Measurements from ENCODE around the gene PRICKLE1.
"Not testable (repeated sequence)": the region's sequence is repeated elsewhere in the genome, so short reads cannot be mapped to it uniquely, and the experiment has no call there.

PRICKLE1 gene

GRCh38 chr12:42557586-42558172 is 31.9 kb downstream of the PRICKLE1 start:
- DNase-seq: no peak

GRCh38 chr12:42556917-42557316 is 32.6 kb downstream of the PRICKLE1 start:
- no peak for DNase-seq

- DNase-seq: no peak
These were observed 36.7 kb downstream of the PRICKLE1 start for GRCh38 chr12:42552822-42553221.

DNA sequence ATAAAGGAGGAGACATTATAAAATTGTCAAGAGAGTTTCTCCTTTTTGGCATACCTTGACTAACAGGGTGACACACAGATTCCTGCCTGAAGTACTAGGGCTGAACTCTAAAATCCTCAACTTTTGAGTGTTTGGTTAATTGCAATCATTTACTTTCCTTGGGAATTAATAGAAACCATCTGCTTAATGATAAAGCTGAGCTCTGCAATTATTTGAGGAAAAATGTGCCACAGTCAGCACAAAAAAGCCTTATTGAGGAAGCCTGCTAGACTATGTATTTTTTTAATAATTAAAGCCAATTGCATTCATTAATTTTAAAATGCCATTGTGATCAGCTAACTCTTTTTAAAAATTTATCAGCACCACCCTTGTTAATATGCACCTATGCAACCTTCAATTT is 38.7 kb downstream of the PRICKLE1 start:
- no peak for DNase-seq

DNA sequence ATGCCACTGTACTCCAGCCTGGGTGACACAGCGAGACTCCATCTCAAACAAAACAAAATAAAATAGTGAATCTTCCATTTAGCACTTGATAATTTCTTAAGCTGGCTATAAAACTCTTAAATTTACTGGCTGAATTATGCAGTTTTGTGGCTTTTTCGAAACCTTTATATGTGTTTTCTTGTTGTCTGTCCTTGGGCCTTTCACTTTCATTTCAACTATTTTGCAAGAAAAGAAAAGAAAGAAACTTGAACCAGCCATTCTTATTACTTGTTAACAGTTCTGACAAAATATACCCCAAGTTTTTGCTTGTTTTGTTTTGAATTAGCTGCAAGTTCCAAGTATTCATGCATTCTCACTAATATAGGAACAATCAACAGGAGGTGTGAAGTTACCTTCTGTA is 42.8 kb downstream of the PRICKLE1 start:
- DNase-seq: no peak

DNA sequence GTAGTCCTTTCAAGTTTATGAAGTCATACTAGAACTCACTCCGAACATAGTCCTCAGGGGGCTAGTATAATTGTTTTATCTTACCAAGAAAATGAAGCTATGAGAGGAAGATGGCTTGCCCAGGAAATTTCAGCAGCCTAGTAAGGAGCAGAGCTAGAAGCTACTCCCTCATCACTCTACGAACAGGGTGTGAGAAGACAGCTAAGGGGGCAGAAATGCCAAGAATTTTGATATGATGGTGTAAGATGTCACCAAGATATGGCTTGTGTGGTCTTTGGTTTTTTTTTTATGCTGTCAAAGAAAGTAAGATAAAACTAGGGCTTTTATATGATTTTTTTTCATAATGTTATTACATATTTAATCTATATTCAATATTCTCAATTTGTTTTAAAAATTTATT is 47.6 kb downstream of the PRICKLE1 start:
- no peak for DNase-seq

DNA sequence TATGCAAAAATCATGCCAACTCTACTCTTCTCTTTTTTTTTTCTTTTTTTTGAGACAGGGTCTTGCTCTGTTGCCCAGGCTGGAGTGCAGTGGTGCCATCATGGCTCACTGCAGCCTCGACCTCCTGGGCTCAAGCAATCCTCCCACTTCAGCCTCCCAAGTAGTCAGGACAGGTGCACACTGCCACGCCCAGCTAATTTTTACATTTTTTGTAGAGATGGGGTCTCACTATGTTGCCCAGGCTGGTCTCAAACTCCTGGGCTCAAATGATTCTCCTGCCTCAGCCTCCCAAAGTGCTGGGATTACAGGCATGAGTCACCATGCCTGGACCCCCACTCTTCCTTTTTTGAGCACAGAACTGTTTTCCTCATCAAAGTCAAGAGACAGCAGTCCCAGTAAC is 48.2 kb downstream of the PRICKLE1 start:
- not testable (repeated sequence) for DNase-seq

DNA sequence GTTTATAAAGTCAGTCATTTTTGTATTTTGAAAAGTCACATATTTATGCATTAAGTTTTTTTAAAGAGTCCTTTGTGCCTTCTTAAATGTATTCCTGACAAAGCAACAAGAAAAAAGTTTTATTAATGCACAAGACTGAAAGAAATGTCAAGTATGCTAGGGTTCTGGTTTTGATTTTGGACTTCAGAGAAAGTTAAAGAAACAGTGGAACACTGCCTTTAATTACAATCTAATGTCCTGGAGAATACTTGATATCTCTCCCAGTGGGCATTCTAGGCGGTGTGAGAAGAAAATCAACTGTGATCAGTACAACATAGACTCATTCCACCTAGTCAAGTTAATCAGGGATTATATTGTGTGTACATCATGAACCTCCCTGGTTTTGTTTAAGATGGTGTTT is 49.9 kb downstream of the PRICKLE1 start:
- no peak for DNase-seq

DNA sequence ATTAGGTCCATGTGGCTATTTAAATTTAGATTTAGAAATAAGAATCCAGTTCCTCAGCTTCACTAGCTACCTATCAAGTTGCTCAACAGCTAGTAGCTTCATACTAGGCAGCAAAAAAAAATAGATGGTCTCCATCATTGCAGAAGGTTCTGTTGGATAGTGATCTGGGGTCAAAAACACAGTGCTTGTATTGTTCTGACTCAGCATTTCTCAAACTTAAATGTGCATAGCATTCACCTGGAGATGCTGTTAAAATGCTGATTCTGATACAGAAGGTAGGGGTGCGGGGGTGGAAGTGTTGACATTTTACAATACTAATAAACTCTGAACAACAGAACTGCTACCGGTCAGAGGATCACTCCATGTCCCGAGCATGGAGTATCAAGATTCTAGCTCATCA is 51.3 kb downstream of the PRICKLE1 start:
- no peak for DNase-seq

DNA sequence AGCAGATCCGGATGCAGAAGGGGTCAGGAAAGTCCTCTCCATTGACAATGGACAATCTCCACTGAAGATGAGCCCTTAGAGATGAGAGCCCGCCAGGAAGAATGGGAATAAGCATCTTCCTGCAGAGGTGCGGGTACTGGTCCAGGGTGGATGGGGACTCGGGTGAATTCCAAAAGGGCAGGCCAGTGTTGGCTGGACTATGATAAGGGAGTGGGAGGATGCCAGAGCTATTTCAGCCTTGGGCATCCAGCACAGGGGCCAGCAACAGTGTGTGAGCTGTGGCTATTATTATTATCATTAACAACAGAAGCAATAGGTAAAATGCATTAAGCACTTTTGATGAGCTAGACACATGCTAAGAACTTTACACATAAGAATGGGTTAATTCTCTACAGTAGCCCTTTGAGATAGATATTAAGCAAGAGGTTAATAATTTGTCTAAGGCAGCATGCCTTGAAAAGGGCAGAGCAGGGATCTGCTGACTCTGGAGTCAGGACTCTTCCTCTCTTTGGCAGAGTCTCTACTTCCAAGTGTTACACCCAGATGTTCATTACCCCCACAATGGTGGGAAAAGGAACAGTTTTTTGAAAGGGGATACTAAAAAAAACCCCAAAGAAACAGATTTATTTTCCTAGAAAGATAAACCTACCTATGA is 55.2 kb downstream of the PRICKLE1 start:
- no peak for DNase-seq

- DNase-seq: no peak
These were observed 59.3 kb downstream of the PRICKLE1 start for GRCh38 chr12:42530284-42530683.

- no peak for DNase-seq
These were observed 64.1 kb downstream of the PRICKLE1 start for GRCh38 chr12:42525444-42525843.

DNA sequence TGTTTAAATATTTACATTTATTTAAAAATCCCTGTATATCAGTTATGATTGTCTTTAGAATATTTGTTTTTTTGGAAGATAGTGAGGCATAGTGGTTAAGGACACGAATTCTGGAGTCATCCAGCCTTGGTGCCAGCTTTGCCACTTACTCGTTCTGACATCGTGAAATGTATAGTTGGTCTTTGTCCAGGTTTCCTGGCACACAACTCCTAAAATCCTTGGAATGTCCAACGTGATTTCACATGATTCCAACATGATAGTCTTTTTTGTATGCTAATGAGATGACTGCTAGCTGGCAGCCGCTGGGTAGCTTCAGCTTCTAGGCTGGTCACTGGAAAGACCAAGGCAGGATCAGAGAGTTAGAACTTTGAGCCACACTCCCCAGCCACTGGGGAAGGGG is 64.8 kb downstream of the PRICKLE1 start:
- no peak for DNase-seq

- DNase-seq: no peak
These were observed 73.0 kb downstream of the PRICKLE1 start for GRCh38 chr12:42516573-42516972.

DNA sequence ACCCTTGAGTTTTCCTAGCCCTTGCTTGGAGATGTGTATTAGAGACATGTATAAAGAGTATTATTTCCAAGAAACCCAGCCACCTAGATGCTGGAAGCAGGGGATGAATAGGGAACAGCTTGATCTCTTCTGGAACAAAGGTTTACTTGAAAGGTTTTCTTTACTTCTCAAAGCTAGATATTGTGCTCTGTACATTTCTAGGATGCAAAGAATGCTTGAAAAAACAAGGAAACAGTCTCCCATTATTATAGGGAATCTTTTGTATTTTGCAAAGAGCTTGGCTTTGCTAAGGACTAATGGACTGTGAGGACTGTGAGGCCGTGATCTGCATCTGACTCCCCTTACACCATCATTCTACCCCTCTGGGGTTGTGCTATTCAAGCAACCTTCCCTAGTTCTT is 77.9 kb downstream of the PRICKLE1 start:
- DNase-seq: no peak

- DNase-seq: no peak
These were observed 78.7 kb downstream of the PRICKLE1 start for GRCh38 chr12:42510823-42511222.

DNA sequence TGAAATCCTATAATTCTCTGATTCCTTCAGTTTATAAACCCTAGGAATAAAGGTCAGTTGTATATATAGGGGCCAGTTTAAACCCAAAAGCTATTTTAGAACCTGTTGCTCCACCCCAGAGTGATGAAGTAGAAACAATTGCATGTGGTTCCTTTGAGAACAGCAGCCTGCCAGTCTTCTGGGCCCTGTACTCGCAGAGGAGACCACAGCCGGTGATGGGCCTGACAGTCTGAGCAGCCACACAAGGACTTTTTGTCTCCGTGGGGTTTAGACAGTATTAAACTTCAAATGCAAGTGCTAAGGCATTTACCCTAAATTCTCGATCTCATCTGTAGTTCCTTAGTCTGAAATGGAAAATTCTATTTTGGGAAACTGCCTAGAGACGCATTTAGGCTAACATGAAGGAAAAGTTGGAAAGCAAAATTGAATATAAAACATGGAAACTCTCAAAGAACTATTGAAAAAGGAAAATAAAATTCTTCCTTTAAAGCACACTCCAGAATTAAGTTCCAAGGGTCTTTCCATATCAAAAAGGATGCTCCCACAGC is 80.6 kb downstream of the PRICKLE1 start:
- DNase-seq: no peak

DNA sequence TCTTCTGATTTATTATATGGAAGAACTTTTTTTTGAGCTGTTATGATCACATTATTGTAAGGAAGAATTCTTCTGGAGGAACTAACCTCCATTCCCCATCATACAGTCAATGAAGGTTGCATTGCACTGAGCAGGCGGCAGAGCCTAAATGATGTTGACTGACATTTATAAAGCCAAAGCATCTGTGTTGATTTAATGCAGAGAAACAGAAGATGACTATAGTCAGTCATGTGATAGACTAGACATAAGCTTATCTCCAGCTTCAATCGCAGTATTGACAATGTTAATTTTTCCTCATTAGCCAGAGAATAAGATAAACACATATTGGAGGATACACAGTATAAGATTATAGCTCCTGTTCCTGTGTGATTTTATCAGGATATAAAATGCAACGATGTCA is 82.0 kb downstream of the PRICKLE1 start:
- DNase-seq: no peak

- DNase-seq: no peak
These were observed 82.5 kb downstream of the PRICKLE1 start for GRCh38 chr12:42507081-42507480.

DNA sequence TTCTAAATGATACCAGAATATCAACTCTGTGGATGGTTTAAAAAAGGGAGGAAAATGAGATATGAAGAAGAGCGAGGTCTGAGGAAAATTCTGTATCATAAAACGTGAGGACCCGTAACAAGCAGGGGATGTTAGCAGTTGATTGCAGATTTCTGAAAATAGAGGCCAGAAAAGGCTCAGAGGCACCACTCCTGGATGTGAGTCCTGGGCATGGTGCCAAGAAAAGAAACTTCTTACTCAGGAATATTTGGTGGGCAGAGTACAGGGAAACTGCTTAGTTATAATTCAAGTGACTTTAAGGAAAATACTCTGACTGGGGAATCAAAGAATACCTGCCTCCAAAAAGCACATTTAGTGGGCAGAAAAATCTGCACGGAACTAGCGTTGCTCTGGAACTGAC is 85.5 kb downstream of the PRICKLE1 start:
- DNase-seq: no peak

DNA sequence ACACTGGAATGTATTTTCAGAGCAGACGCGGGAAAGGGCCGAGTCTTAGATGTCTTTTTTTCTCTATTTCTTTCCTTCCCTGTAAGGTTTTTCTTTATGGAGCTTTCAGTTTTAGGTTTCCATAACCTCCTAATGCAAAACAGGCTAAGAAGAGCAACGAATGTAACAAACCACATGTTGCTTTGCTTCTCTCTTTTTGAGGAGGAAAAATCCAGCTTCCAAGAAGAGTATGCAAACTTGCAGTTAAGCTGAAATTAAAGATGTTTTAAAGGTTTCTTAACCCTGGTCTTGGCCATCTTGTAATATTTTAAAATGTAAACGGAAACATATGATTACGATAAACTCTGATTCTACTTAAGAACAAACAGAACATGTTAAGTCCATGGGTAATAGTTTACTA is 86.9 kb downstream of the PRICKLE1 start:
- no peak for DNase-seq

DNA sequence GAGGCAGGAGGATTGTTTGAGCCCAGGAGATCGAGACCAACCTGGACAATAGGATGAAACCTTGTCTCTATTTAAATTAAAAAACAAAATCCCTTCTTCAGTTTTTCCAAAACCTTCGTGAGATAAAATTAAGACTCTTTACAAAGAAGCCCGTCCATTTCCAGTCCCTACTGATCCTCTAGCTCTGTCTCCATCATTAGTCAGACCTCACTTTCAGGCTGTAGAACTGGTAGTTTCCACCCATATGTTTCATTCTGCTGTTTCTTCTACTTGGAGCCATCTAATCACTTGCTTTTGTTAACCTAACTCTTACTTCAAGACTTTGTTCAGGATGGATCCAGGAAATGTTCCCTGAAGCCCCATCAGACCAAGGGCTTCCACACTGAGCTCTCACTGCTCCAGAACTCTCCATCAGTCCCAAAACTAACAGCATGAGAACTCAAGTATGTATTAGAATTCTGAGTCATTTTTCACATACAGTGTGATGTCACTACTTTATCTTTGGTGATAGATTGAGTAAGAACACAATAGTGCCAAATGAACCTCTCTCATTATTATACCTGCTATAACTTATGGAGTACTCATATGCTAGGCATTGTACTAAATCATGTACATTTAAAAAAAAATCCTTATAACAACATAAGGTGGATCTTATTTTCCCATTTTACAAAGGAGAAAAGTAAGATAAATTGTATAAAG is 90.8 kb downstream of the PRICKLE1 start:
- no peak for DNase-seq

DNA sequence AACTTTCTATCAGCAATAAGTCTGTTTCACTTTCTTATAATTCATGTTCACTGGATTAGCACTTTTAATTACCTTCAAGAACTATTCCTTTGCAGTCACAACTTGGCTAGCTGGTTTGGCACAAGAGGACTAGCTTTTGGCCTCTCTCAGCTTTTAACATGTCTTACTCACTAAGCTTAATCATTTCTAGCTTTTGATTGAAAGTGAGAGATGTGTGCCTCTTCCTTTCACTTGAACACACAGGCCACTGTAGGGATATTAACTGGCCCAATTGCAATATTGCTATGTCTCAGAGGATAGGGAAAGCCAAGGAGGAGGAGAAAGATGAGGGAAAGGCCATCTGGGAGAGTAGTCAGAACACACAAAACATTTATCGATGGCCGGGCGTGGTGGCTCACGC is 92.7 kb downstream of the PRICKLE1 start:
- no peak for DNase-seq

Data from hypothalamus (tissue), 51 donors.